Activated T-cell treated with anti-CD3 and anti-CD28 coated beads, Interleukin-2, amount 50 U/mL, for 4 hours (primary cell): ENCODE data around the gene KIF1C. TPM values are rescaled to one million over a fixed set of nuclear protein-coding genes. Genes with fewer than 3 reads are reported as not detected.

Source experiments
- ATAC-seq, 2 donors: fragments of 200-7000 bp; cut with Tn5 transposase; one replicate each; pipeline ENCODE4 v1.10.0; 2021
- DNase-seq: peaks from one replicate; pipeline ENCODE4 v3.0.0-alpha.2; 2020
- H3K27me3 Mint-ChIP-seq: one replicate; pipeline ENCODE4 v1.8.0; 2021; ENCODE audit warnings: low read depth, mixed read lengths
- H3K36me3 Mint-ChIP-seq: one replicate; pipeline ENCODE4 v1.8.0; 2022; ENCODE audit warnings: mixed read lengths; ENCODE audit not compliant: insufficient read depth
- H3K4me1 Mint-ChIP-seq: one replicate; pipeline ENCODE4 v1.8.0; 2021; ENCODE audit warnings: low read depth, mixed read lengths
- H3K4me3 Mint-ChIP-seq: one replicate; pipeline ENCODE4 v1.8.0; 2021; ENCODE audit warnings: mild to moderate bottlenecking, moderate library complexity, mixed read lengths
- H3K9me3 Mint-ChIP-seq: one replicate; pipeline ENCODE4 v1.8.0; 2021; ENCODE audit warnings: mixed read lengths
- total RNA-seq, 3 donors: library from RNA; stranded (reverse); gene quantifications; one replicate each; pipeline ENCODE4 v1.2.1, GENCODE V29; 2021

KIF1C gene
- total RNA-seq: 10 to 100 TPM; 42.7 to 49.9 (median 49.4) TPM

- ATAC-seq (peak; percentile 95), DNase-seq (peak; percentile 88)
- peaks cover 25% of the 10 kb centered on the region for H3K4me1 Mint-ChIP-seq
- peaks cover 10% of the 10 kb centered on the region for H3K36me3 Mint-ChIP-seq
- H3K27me3 Mint-ChIP-seq: no peaks in the 10 kb centered on the region
- H3K4me3 Mint-ChIP-seq: peak within 1 kb of the TSS; percentile 84
- no peaks in the 10 kb centered on the region for H3K9me3 Mint-ChIP-seq
Measured at GRCh38 chr17:4997302-4998026, at the start of gene KIF1C, which contains the start of gene INCA1. KIF1C (plus strand) TSS chr17:4997950; CDS start chr17:5000247, 2,297 bp downstream. INCA1 (minus strand) TSS chr17:4997522; CDS start chr17:4994437, 3,085 bp downstream.

- DNase-seq (peak; percentile 88), ATAC-seq (peak; percentile 49 to 51)
- H3K36me3 Mint-ChIP-seq: peaks cover 29% of the 10 kb centered on the region
- no peaks in the 10 kb centered on the region for H3K9me3 Mint-ChIP-seq
- H3K4me3 Mint-ChIP-seq: peak within 1 kb of the TSS; percentile 94
- no peaks in the 10 kb centered on the region for H3K27me3 Mint-ChIP-seq
- peaks cover 43% of the 10 kb centered on the region for H3K4me1 Mint-ChIP-seq
Measured at GRCh38 chr17:4948166-4948930, 49.4 kb upstream of the KIF1C start, which contains the start of gene PFN1. PFN1 (minus strand) TSS chr17:4948530; CDS start chr17:4948394, 136 bp downstream.

GRCh38 chr17:4948931-4949320 is 48.8 kb upstream of the KIF1C start:
- H3K4me1 Mint-ChIP-seq: peaks cover 37% of the 10 kb centered on the region
- H3K4me3 Mint-ChIP-seq: peak overlapping the region; percentile 94
- ATAC-seq (peak; percentile 44 to 47), DNase-seq (peak; percentile 55)
- no peaks in the 10 kb centered on the region for H3K27me3 Mint-ChIP-seq
- H3K9me3 Mint-ChIP-seq: no peaks in the 10 kb centered on the region
- H3K36me3 Mint-ChIP-seq: peaks cover 28% of the 10 kb centered on the region

DNA sequence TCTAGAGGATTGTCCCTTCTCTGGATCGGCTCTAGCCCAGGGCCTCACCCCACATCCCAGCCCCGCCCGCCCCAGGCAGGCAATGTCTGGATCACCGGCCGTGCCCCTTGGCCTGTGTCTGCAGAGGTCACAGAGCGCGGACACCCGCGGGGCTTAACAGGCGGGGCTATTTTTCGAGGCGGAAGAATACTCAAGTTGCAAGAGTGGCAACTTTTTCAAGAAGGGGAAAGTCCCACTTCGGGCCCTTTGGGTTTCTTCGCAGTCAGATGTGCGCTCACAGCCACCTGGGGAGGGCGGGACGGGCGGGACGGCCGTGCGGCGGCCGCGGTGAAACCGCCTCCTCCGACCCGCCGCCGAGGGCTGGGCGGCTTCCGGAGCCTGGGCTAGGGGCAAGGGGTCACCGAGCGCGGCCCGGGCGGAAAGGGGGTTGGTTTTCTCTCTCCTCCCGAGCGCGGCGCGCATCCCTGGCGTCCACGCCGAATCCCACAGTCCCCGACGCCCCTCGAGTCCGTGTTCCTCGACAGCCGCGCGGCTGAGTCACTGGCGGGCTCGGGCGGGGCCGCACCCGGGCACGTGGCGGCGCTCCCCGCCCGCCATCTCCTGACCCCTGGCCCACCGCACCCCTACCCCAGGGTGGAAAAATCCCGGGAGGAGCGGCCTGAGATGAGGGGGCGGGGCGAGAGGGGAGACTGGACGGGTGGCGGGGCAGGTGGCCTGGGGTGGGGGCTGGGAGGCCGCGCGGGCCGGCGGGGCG is 48.3 kb upstream of the KIF1C start:
- H3K9me3 Mint-ChIP-seq: no peaks in the 10 kb centered on the region
- H3K4me1 Mint-ChIP-seq: peaks cover 32% of the 10 kb centered on the region
- H3K36me3 Mint-ChIP-seq: peaks cover 24% of the 10 kb centered on the region
- DNase-seq: peak; percentile 71
- ATAC-seq: peak; percentile 36 to 44
- no peaks in the 10 kb centered on the region for H3K27me3 Mint-ChIP-seq
- H3K4me3 Mint-ChIP-seq: peak overlapping the region; percentile 94

DNA sequence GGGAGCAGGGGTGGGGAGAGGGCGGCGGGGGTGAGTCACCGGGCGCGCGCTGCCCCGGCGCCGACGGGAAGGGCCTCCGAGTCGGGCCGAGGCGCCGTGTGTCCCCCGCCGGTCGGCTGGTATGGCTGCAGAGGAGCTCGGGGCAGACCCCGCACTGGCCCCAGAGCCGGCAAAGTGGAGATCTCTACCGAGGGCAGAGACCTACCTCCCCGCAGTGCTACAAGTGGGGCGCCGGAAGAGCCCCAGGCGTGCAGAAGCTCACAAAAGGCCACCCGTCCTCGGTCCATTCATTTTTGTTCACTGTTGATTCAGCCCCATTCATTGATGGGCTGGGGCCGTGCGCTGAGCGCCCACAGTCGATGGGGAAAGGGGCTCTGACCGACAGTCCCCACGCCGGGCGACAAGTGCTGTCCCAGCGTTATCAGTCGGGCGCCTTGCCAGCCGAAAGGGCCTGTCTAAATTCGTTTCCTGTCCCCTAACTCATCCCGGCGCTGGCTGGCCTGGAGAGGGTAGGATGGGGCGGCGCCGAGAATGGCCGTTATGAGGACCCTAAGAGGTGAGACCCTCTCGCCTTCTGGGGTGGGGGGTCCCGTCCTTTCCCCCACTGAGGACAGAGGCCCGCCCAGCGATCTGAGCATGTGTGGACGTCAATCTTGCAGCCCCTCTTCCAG is 47.5 kb upstream of the KIF1C start:
- DNase-seq: peak; percentile 65
- Mint-ChIP-seq H3K27me3 (no peaks in the 10 kb centered on the region), H3K4me3 (peak overlapping the region; percentile 86), H3K36me3 (peaks cover 18% of the 10 kb centered on the region), H3K4me1 (peaks cover 25% of the 10 kb centered on the region), H3K9me3 (no peaks in the 10 kb centered on the region)
- peak; percentile 17 to 21 for ATAC-seq

DNA sequence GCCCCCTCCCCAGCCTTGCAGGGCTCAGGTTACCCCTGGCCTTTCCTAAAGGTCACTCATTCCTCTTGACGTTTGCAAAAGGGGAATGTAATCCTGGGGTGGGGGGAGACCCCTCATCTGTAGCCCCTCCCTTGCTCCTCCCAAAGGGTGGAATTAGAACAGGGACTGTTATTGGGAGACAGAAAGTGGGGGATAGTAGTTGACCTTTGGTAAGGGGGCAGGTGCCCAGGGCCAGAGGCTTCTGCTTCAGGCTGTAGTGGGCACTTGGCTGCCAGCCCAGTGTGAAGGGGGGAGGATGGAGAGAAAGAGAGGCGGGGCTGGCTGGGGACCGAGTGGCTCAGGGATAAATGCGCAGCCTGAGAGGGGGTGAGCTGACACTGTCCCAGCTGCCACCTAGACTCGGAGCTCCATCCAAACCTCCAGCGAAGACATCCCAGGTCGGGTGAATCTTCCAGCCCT is 47.0 kb upstream of the KIF1C start, which contains the start of gene ENO3:
TSS of gene ENO3 (plus strand) at position 374 of the 459 bp plus-strand sequence. CDS start 711 bp downstream, outside the sequence.
- DNase-seq (no peak), ATAC-seq (no peak)
- Mint-ChIP-seq H3K4me3 (peak within 1 kb of the TSS; percentile 86), H3K4me1 (peaks cover 19% of the 10 kb centered on the region), H3K36me3 (peaks cover 12% of the 10 kb centered on the region), H3K27me3 (no peaks in the 10 kb centered on the region), H3K9me3 (no peaks in the 10 kb centered on the region)

DNA sequence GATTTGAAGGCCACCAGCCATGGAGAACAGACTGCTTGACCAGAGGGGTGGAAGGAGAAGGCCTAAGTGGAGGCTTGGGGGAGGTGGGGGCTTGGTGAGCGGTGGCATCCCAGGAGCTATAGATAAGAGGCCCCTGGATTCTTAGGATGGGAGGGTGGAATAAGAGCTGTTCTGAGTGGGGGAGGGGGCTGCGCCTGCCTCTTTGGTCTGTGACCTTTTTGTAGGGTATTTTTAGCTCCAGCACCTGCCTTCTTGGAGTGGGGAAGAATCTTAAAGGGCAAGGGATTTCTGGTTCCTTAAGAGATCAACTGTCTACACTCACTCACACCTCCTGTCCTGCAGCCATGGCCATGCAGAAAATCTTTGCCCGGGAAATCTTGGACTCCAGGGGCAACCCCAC is 46.3 kb upstream of the KIF1C start:
- Mint-ChIP-seq H3K36me3 (peaks cover 7% of the 10 kb centered on the region), H3K4me1 (peaks cover 20% of the 10 kb centered on the region), H3K4me3 (peak overlapping the region; percentile 86), H3K27me3 (no peaks in the 10 kb centered on the region), H3K9me3 (no peaks in the 10 kb centered on the region)
- ATAC-seq (no peak), DNase-seq (no peak)

GRCh38 chr17:4953451-4953961 is 44.2 kb upstream of the KIF1C start:
- no peak for DNase-seq
- no peak for ATAC-seq
- no peaks in the 10 kb centered on the region for H3K27me3 Mint-ChIP-seq

DNA sequence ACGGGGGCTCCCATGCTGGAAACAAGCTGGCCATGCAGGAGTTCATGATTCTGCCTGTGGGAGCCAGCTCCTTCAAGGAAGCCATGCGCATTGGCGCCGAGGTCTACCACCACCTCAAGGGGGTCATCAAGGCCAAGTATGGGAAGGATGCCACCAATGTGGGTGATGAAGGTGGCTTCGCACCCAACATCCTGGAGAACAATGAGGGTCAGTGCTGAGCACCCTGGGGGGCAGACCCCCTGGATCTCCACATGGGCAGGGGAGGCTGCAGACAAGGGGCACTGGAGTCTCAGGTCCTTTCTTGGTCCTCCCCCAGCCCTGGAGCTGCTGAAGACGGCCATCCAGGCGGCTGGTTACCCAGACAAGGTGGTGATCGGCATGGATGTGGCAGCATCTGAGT is 42.7 kb upstream of the KIF1C start:
- DNase-seq: no peak
- H3K27me3 Mint-ChIP-seq: no peaks in the 10 kb centered on the region
- no peaks in the 10 kb centered on the region for H3K9me3 Mint-ChIP-seq
- no peak for ATAC-seq
- no peak overlapping the region for H3K4me3 Mint-ChIP-seq
- peaks cover 11% of the 10 kb centered on the region for H3K36me3 Mint-ChIP-seq
- peaks cover 19% of the 10 kb centered on the region for H3K4me1 Mint-ChIP-seq

More at GRCh38 chr17:4953451-4953961, 44.2 kb upstream of the KIF1C start:
- peaks cover 19% of the 10 kb centered on the region for H3K4me1 Mint-ChIP-seq
- H3K4me3 Mint-ChIP-seq: no peak overlapping the region
- no peaks in the 10 kb centered on the region for H3K9me3 Mint-ChIP-seq
- H3K36me3 Mint-ChIP-seq: no peaks in the 10 kb centered on the region

- no peaks in the 10 kb centered on the region for H3K9me3 Mint-ChIP-seq
- ATAC-seq (peak in 1 of 2 donors; percentile 40), DNase-seq (peak; percentile 44)
- H3K36me3 Mint-ChIP-seq: peaks cover 16% of the 10 kb centered on the region
- H3K27me3 Mint-ChIP-seq: no peaks in the 10 kb centered on the region
- H3K4me1 Mint-ChIP-seq: peaks cover 7% of the 10 kb centered on the region
- no peak overlapping the region for H3K4me3 Mint-ChIP-seq
Measured at GRCh38 chr17:4956493-4957061, 41.2 kb upstream of the KIF1C start.

DNA sequence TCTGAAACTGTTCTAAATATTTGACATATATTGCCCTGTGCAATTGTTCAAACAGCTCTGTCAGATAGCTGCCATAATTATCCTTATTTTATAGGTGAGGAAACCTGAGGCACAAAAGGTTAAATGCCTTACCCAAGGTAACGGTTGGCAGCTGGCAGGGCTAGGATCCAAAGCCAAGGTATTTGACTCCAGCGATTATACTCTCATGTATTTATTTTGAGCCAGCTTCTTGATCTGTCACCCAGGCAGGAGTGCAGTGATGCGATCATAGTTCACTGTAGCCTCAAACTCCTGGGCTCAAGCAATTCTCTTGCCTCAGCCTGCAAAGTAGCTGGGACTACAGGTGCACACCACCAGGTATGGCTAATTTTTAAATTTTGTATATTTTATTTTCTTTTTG is 39.6 kb upstream of the KIF1C start:
- no peak for ATAC-seq
- H3K27me3 Mint-ChIP-seq: no peaks in the 10 kb centered on the region
- peaks cover 7% of the 10 kb centered on the region for H3K4me1 Mint-ChIP-seq
- H3K36me3 Mint-ChIP-seq: peaks cover 18% of the 10 kb centered on the region
- no peak overlapping the region for H3K4me3 Mint-ChIP-seq
- H3K9me3 Mint-ChIP-seq: no peaks in the 10 kb centered on the region
- no peak for DNase-seq

- no peaks in the 10 kb centered on the region for H3K9me3 Mint-ChIP-seq
- DNase-seq: no peak
- no peak for ATAC-seq
- no peaks in the 10 kb centered on the region for H3K27me3 Mint-ChIP-seq
- no peak overlapping the region for H3K4me3 Mint-ChIP-seq
- H3K4me1 Mint-ChIP-seq: peaks cover 7% of the 10 kb centered on the region
- peaks cover 18% of the 10 kb centered on the region for H3K36me3 Mint-ChIP-seq
Measured at GRCh38 chr17:4959261-4959965, 38.3 kb upstream of the KIF1C start.
